ENCODE measurements around the gene CUX1. TPM values are rescaled to one million over a fixed set of nuclear protein-coding genes. Genes with fewer than 3 reads are reported as not detected.

The CUX1 gene, protein sequence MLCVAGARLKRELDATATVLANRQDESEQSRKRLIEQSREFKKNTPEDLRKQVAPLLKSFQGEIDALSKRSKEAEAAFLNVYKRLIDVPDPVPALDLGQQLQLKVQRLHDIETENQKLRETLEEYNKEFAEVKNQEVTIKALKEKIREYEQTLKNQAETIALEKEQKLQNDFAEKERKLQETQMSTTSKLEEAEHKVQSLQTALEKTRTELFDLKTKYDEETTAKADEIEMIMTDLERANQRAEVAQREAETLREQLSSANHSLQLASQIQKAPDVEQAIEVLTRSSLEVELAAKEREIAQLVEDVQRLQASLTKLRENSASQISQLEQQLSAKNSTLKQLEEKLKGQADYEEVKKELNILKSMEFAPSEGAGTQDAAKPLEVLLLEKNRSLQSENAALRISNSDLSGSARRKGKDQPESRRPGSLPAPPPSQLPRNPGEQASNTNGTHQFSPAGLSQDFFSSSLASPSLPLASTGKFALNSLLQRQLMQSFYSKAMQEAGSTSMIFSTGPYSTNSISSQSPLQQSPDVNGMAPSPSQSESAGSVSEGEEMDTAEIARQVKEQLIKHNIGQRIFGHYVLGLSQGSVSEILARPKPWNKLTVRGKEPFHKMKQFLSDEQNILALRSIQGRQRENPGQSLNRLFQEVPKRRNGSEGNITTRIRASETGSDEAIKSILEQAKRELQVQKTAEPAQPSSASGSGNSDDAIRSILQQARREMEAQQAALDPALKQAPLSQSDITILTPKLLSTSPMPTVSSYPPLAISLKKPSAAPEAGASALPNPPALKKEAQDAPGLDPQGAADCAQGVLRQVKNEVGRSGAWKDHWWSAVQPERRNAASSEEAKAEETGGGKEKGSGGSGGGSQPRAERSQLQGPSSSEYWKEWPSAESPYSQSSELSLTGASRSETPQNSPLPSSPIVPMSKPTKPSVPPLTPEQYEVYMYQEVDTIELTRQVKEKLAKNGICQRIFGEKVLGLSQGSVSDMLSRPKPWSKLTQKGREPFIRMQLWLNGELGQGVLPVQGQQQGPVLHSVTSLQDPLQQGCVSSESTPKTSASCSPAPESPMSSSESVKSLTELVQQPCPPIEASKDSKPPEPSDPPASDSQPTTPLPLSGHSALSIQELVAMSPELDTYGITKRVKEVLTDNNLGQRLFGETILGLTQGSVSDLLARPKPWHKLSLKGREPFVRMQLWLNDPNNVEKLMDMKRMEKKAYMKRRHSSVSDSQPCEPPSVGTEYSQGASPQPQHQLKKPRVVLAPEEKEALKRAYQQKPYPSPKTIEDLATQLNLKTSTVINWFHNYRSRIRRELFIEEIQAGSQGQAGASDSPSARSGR (N-terminal part only)
- polyA plus RNA-seq (ENCODE audit: insufficient read length in 3 of 3): 100 to 1,000 TPM in 1 of 3 donors, 10 to 100 TPM in 2; 94.4 to 104 (median 98.5) TPM

DNA sequence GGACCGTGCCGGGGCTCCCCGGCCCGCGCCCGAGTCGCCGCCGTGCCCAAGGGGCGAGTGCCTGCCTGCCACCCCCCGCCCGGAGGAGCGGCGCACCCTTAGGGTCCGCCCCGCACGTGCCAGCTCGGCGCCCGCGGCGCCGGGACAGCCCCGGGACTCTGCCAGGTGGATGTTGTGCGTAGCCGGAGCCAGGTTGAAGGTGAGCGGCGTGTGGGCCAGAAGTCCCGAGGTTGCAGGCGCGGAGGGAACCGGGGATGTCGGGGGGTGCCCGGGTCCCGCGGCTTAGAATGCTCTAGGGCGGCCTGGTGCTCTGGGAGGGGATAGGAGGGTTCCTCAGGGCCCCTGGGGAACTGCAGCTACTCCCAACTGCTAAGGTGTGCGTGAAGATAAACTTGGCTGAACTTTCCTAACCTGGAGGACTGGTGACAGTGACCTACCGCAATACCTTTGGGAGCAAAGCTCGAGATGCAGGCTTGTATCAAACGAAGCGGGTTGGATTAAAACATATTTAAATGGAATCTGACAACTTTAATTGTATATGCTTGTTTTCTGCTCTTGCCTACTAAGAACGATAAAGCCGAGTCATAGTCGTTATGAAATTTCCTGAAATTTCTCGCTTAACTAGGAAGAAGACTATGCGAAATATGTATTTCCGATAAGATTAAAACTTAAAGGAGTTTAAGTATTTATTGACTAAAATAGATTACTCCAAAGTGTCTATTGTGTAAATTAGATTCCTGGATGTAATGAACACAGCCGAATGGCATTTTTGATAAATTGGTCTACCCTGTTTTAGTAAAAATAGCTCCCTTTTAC, at the start of gene CUX1:
Gene CUX1 (plus strand): TSS at position 156 of the 816 bp plus-strand sequence. CDS start 14 bp downstream, at position 170.
- DNase-seq (ENCODE audit: low read depth in 3 of 3, low spot score in 2 of 3): no peak

DNA sequence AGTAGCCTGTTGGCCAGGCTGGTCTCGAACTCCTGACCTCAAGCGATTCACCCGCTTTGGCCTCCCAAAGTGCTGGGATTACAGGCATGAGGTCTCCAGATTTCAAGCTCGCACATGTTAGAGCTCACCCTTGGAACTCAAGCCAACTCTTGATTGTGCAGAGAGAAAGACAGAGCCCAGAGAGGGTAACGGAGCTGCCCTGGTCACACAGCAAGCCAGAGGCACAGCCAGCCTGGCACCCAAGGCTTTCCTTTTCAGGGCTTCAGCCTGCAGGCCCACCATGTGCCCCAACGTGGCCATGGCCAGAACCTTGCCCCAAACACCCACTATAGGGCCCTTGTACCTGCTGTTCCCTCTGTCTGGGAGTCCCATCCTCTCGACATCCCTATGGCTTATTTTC, 49.1 kb upstream of the CUX1 start:
- no peak for DNase-seq (ENCODE audit: low read depth in 3 of 3, low spot score in 2 of 3)

DNA sequence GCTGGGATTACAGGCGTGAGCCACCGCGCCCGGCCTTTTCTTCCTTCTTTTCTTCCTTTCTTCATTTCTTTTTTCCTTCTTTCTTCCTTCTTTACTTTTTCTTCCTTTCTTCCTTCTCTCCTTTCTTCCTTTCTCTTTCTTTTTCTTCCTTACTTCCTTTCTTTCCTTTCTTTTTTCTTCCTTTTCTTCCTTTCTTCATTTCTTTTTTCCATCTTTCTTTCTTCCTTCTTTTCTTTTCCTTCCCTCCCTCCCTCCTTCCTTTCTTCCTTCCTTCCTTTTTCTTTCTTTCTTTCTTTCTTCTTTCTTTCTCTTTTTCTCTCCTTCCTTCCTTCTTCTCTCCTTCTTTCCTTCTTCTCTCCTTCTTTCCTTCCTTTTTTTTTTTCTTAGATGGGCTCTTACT, 47.0 kb upstream of the CUX1 start:
- DNase-seq (ENCODE audit: low read depth in 3 of 3, low spot score in 2 of 3): no peak

DNA sequence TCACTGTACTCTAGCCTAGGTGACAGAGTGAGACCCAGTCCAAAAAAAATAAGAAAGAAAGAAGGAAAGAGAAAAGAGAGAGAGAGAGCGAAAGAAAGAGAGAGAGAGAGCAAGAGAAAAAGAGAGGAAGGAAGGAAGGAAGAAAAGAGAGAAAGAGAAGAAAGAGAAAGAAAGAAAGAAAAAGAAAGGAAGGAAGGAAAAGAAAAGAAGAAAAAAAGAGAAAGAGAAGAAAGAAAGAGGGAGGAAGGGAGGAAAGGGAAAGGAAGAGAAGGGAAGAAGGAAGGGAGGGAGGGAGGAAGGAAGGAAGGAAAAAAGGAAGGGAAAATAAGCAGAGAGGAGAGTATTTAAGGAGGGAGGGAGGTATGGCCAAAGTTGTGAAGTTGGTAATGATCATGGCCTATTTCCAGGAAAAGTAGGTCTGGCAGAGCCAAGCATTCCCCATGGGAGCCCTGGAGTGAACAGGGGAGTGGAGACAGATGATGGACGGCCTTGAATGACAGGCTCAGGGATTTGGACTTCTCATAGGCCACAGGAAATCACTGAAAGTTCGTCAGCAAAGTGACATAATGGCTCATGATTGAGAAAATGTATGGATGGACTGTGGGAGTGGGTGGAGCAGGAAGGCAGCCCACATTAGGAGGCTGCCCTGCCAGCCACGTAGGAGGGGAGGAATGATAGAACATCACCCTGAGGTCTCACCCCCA, 44.8 kb upstream of the CUX1 start:
- no peak for DNase-seq (ENCODE audit: low read depth in 3 of 3, low spot score in 2 of 3)

DNA sequence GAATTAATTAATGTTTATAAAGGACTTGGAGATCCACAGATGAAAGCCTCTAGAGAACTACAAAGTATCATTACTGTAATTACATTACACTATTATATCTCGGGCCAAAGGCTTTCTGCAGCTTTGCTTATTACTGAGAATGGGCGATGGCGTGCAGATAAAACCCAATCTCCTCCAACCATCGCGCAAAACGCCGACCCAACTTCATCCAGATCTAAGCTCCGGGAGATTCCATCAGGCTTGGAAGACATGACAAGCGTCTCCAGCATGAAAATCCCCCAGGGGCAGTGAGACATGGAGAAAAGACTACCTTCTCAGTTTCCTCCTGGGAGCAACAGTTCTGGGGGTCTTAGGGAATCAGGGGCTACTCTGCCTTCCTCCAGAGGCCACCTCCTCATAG, 42.2 kb upstream of the CUX1 start:
- no peak for DNase-seq (ENCODE audit: low read depth in 3 of 3, low spot score in 2 of 3)

DNA sequence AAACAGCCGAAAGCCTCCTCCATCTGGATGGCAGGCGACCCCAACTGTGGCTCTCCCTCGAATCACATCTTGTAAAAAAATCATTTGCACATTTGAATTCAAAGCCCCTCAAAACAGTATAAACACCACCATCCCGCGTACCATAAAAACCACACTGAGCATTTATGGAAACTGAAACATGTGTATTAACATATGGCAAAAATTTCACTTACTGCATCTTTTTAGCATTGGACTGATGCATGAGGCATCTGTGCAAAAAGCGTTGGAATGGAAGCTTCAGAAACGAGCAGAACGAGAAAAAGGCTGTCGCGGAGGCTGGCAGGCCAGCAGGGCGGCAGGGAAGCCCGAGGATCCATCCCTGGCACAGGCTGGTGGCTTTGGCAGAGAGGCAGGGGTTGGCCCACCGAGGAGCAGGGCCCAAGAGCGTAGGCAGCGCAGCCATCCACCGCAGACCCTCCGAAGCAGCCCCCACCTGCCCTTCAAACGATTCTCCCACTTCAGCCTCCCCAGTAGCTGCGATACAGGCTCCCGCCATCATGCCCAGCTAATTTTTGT, 39.3 kb upstream of the CUX1 start:
- DNase-seq (ENCODE audit: low read depth in 3 of 3, low spot score in 2 of 3): no peak

DNA sequence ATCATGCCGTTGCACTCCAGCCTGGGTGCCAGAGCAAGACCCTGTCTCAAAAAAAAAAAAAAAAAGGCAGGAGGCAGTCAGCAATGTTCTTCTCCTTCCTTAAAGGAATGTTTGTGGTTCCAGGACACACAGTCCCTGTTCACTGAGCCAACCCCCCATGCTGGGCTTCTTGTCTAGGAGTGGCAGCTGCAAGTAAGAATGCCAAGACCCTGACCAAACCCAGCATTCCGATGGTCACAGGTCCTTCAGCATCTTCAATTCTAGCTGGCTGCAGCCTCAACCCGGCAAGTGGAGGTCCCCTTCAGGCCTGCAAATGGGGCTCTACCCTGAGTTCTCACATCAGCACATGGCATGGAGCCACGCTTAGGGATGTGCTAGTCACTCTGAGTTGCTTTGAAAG, 38.2 kb upstream of the CUX1 start:
- DNase-seq (ENCODE audit: low read depth in 3 of 3, low spot score in 2 of 3): no peak

DNA sequence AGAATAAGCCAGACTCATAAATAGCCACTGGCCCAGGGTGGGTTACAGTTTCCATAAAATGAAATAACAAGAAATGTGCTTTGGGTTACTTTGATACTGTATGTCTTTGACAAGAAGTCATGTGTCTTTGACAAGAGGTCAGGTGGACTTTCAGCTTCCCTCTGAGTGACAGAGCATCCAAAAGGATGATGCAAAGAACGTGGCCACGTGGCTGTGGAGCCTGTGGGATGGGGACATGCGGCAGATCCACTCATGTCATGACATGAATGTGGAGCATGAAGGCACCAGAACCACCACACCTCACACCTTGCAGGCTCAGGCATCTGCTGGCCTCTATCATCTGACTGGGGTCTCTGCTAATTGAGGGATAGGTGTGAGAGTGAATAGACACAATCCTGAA, 37.1 kb upstream of the CUX1 start:
- no peak for DNase-seq (ENCODE audit: low read depth in 3 of 3, low spot score in 2 of 3)

DNA sequence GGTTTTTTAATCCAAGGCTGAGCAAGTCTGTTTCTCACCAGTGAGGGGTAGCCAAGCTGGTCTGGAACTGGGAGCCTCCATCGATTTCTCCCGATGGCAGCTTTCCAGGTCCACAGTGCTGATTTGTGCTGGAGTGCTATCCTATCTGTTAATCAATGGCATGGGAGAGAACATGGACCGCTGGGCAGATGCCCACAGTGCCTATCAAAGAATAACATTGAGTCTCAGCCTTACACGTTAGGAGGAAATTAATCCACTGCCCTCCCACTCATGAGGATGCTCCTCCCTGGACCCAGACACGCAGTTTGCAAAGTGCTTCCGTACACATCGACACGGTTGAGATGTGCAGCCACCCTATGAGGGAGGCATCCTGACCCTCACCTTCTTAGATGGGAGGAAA, 36.0 kb upstream of the CUX1 start:
- DNase-seq (ENCODE audit: low read depth in 3 of 3, low spot score in 2 of 3): no peak

DNA sequence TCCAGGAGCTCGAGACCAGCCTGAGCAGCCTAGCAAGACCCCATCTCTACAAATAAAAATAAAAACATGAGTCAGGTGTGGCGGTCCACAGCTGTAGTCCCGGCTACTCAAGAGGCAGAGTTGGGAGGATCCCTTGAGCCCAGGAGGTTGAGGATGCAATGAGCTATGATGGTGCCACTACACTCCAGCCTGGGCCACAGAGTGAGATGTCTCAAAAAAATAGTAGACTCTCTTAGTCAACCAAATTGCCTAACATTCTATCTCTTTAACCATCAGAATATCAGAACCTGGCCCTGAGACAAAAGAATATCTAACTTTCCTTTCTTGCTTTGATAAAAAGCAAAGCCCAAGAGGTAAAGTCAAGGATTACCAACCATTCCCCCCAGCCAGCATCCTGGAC, 35.0 kb upstream of the CUX1 start:
- DNase-seq (ENCODE audit: low read depth in 3 of 3, low spot score in 2 of 3): no peak

DNA sequence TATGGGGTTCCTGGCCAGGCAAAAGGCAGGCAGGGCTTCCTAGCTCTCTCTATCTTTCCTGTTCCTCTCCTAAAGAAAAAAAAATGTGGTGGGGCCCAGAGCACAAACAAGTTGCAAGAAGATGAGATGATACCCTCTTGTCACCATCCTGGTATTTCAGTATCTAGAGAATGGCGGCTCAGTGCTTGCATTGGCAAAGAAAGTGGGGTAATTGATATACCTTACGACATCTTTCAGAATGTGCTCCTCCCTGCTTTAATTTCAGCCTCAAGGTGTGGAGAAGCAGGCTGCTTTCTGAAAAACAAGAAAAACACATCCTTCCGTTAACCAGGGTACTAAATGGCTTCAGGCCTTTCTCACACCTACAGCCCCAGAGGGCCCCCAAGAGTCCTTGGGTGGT, 34.5 kb upstream of the CUX1 start:
- DNase-seq (ENCODE audit: low read depth in 3 of 3, low spot score in 2 of 3): no peak

DNA sequence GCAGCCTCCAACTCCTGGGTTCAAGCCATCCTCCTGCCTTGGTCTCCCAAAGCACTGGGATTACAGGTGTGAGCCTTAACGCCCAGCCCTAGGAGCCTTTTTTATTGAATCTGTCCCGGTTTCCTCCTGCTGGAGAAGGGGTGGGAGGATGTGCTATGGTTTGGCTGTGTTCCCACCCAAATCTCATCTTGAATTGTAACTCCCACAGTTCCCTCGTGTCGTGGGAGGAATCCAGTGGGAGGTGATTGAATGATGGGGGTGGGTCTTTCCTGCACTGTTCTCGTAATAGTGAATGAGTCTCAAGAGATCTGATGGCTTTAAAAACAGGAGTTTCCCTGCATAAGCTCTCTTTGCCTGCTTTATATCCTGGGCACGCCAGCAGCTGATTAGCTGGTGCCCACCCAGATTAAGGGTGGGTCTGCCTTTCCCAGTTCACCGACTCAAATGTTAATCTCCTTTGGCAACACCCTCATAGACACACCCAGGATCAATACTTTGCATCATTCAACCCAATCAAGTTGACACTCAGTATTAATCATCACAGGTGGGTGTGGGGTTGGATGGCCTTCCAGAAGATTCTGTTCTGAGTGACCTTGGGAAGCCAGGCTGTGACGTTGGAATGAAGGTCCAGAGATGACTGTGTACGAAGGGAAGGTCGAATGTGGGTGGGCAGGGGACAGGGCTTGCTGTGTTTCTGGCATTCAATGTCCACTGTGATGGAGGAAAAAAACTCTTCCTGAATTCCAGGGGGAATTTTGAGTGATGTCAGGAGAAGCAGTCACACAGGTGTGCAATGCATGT, 33.8 kb upstream of the CUX1 start:
- DNase-seq (ENCODE audit: low read depth in 3 of 3, low spot score in 2 of 3): no peak

DNA sequence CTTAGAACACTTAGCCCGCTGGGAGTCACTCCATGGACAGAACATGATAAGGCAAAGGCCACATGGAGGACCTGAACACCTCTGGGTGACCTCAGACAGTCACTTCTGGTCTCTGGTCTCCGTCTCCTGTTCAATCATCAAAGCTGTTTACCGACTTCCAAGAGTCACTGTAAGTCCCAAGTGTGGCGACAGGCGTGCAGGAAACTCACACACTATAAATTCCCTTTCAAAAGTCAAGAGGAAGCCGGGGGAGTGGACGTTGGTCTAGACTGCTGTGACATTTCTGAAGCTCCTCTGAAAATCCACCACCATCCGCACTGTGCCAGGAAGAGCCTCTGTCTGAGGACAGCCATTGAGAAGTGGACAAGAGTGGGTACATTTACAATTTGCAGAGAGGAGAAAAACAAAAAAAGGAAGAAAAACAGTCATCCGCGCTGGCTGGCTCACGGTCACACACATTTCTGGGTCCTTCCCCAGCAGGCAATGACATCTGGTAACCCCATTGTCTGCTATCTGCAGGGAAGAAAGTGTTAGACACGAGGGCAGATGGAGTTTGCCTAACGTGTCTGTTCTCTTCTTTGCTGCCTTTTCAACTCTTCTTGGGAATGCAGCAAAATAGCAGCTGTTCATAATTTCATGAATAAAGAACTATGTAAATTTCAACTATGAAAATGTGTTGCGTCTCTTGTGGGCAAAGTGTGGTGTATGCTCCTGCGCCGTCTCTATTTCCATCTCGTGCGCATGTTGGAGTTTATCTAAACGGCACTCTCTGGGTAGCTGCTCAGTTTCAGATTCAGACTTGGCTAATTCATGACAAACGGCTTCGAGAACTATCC, 32.9 kb upstream of the CUX1 start:
- DNase-seq (ENCODE audit: low read depth in 3 of 3, low spot score in 2 of 3): no peak

DNA sequence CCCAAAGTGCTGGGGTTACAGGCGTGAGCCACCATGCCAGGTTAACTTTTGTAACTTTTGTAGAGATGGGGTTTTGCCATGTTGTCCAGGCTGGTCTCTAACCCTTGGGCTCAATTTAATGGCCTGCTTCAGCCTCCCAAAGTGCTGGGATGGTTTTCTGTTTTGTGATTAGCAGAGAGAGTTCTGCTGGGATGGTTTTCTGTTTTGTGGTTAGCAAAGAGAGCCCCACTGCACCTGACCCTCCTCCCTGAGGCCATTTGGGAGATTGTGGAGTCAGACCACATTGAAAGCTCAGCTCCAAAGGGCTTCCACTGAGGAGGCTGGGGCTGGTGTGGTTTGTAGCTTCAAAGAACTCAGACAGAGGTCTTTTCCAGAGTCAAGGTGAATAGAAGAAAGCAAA, 29.6 kb upstream of the CUX1 start:
- no peak for DNase-seq (ENCODE audit: low read depth in 3 of 3, low spot score in 2 of 3)

DNA sequence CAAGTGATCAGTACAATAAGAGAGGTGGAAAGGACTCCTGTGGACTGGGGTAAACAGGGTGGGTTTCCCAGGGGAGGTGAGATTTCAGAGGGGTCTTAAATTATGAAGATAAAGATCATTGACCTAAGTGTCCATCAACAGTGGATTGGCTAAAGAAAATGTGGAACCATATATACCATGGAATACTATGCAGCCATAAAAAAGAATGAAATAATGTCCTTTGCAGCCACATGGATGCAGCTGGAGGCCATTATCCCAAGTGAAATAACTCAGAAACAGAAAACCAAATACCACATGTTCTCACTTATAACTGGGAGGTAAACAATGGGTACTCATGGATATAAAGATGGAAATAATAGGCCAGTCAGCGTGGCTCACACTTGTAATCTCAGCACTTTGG, 28.9 kb upstream of the CUX1 start:
- DNase-seq (ENCODE audit: low read depth in 3 of 3, low spot score in 2 of 3): no peak

DNA sequence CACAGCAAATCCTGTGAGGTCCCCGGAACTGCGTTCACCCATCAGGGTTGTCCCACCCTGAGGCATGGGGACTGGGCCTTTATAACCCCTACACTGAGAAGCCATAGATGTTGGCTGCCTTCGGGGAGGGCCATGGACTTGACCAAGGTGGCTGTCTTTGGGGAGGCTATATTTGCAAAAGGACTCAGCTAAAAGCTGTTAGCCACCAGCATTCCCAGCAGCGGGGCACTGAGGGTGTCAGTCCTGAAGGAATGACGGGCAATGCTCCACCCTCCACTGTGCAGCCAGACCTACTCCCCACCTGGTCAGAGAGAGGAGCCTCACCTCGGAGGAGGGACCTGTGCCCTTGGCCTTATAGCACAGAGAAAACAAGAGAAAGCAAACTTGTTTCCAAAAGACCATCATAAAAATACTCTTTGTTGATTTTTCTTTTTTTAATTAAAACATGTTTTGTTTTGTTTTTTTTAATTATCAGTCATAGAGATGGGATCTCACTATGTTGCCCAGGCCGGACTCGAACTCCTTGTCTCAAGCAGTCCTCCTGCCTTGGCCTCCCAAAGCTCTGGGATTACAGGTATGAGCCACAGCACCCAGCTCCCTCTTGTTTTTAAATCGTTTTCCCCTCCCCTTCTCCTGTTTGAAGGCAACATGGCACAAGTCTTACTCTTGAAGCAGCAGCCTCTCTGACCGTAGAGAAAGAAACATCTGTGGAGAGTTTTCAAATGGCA, 26.7 kb upstream of the CUX1 start:
- no peak for DNase-seq (ENCODE audit: low read depth in 3 of 3, low spot score in 2 of 3)

All from right renal cortex interstitium (tissue), 3 donors.